SK-N-SH treated with all-trans-retinoic acid at 6 μM for 48 hours (cell line): ENCODE measurements around the gene GPR27.

ENCODE experiments used
- ATAC-seq: fragments of 200-7000 bp; cut with Tn5 transposase; 3 replicates; pipeline ENCODE4 v1.9.1; 2020; ENCODE audit warnings: mild to moderate bottlenecking, moderate library complexity
- ARNTL ChIP-seq: fragments of 450-650 bp; formaldehyde crosslinking; IDR thresholded peaks from 2 replicates; pipeline ENCODE4 v1.5.0; 2020; ENCODE audit warnings: low read depth, mild to moderate bottlenecking, moderate library complexity, borderline replicate concordance
- BACH2 ChIP-seq: fragments of 250-450 bp; sonication (Bioruptor Pico); IDR thresholded peaks from 2 replicates; pipeline ENCODE4 v1.9.0; 2021; ENCODE audit warnings: mild to moderate bottlenecking, borderline replicate concordance
- CREB5 ChIP-seq: fragments of 250-450 bp; sonication (Bioruptor Pico); IDR thresholded peaks from 2 replicates; pipeline ENCODE4 v1.5.1; 2020; ENCODE audit warnings: low read depth, mild to moderate bottlenecking, moderate library complexity
- CSDC2 ChIP-seq: fragments of 250-450 bp; sonication (Bioruptor Pico); IDR thresholded peaks from 2 replicates; pipeline ENCODE4 v1.5.0; 2020; ENCODE audit warnings: mild to moderate bottlenecking, moderate library complexity
- CSRNP3 ChIP-seq: fragments of 250-450 bp; sonication (Bioruptor Pico); IDR thresholded peaks from 2 replicates; pipeline ENCODE4 v1.5.1; 2021; ENCODE audit warnings: mild to moderate bottlenecking, moderate library complexity
- ESRRG ChIP-seq: fragments of 250-450 bp; sonication (Bioruptor Pico); IDR thresholded peaks from 2 replicates; pipeline ENCODE4 v1.6.1; 2021; ENCODE audit warnings: mild to moderate bottlenecking
- GLIS3 ChIP-seq: fragments of 250-450 bp; sonication (Bioruptor Pico); IDR thresholded peaks from 2 replicates; pipeline ENCODE4 v1.5.0; 2020; ENCODE audit warnings: mild to moderate bottlenecking, moderate library complexity
- ISL1 ChIP-seq: fragments of 250-450 bp; sonication (Bioruptor Pico); IDR thresholded peaks from 2 replicates; pipeline ENCODE4 v2.1.2; 2022; ENCODE audit warnings: mild to moderate bottlenecking, moderate library complexity
- PPARA ChIP-seq: fragments of 250-450 bp; sonication (Bioruptor Pico); IDR thresholded peaks from 2 replicates; pipeline ENCODE4 v1.5.0; 2020; ENCODE audit warnings: mild to moderate bottlenecking, borderline replicate concordance
- SNAI2 ChIP-seq: fragments of 250-450 bp; sonication (Bioruptor Pico); IDR thresholded peaks from 2 replicates; pipeline ENCODE4 v1.5.0; 2020; ENCODE audit warnings: mild to moderate bottlenecking, moderate library complexity
- TCF4 ChIP-seq: fragments of 250-450 bp; sonication (Bioruptor Pico); IDR thresholded peaks from 2 replicates; pipeline ENCODE4 v1.8.0; 2021; ENCODE audit warnings: mild to moderate bottlenecking, moderate library complexity, borderline replicate concordance
- TOX ChIP-seq: fragments of 250-450 bp; sonication (Bioruptor Pico); IDR thresholded peaks from 2 replicates; pipeline ENCODE4 v1.8.0; 2021; ENCODE audit warnings: mild to moderate bottlenecking, moderate library complexity, borderline replicate concordance
- TSHZ2 ChIP-seq: fragments of 250-450 bp; sonication (Bioruptor Pico); IDR thresholded peaks from 2 replicates; pipeline ENCODE4 v1.5.0; 2020; ENCODE audit warnings: mild to moderate bottlenecking, moderate library complexity
- ZC3H10 ChIP-seq: fragments of 250-450 bp; sonication (Bioruptor Pico); IDR thresholded peaks from 2 replicates; pipeline ENCODE4 v1.5.1; 2021; ENCODE audit warnings: mild to moderate bottlenecking, moderate library complexity
- ZFP3 ChIP-seq: fragments of 250-450 bp; sonication (Bioruptor Pico); IDR thresholded peaks from 2 replicates; pipeline ENCODE4 v1.5.0; 2020; ENCODE audit warnings: mild to moderate bottlenecking, moderate library complexity
- ZFP30 ChIP-seq: fragments of 450-650 bp; formaldehyde crosslinking; IDR thresholded peaks from 2 replicates; pipeline ENCODE4 v1.5.0; 2022; ENCODE audit warnings: mild to moderate bottlenecking, moderate library complexity
- ZNF565 ChIP-seq: fragments of 450-650 bp; formaldehyde crosslinking; conservative IDR thresholded peaks from 2 replicates; pipeline ENCODE4 v1.5.0; 2020; ENCODE audit warnings: low read depth, mild to moderate bottlenecking, moderate library complexity
- ZNF70 ChIP-seq: fragments of 450-650 bp; formaldehyde crosslinking; IDR thresholded peaks from 2 replicates; pipeline ENCODE4 v1.5.0; 2020; ENCODE audit warnings: mild to moderate bottlenecking, moderate library complexity
- ZNF8 ChIP-seq: fragments of 450-650 bp; formaldehyde crosslinking; IDR thresholded peaks from 2 replicates; pipeline ENCODE4 v1.5.0; 2020; ENCODE audit warnings: mild to moderate bottlenecking, moderate library complexity

The GPR27 gene

GRCh38 chr3:71759401-71759800 lies 5.7 kb downstream of the GPR27 start:
- TF ChIP-seq CSDC2 (CRISPR knock-in tag), result no peak
- no peak for TF ChIP-seq BACH2
- TF ChIP-seq ESRRG (CRISPR knock-in tag), result no peak
- no peak for ATAC-seq

GRCh38 chr3:71760140-71760539 lies 6.5 kb downstream of the GPR27 start:
- ATAC-seq, result no peak

GRCh38 chr3:71763426-71763825 lies 9.8 kb downstream of the GPR27 start:
- no peak for ATAC-seq
- TF ChIP-seq TOX, result no peak
- TF ChIP-seq ZNF565, result no peak
- no peak for TF ChIP-seq CREB5 (CRISPR knock-in tag)
- no peak for TF ChIP-seq ESRRG (CRISPR knock-in tag)
- no peak for TF ChIP-seq ZC3H10 (CRISPR knock-in tag)
- TF ChIP-seq CSDC2 (CRISPR knock-in tag), result no peak
- TF ChIP-seq ZNF8, result no peak
- no peak for TF ChIP-seq TSHZ2 (CRISPR knock-in tag)
- TF ChIP-seq ZFP3 (CRISPR knock-in tag), result no peak
- TF ChIP-seq ZNF70, result no peak
- no peak for TF ChIP-seq SNAI2 (CRISPR knock-in tag)
- no peak for TF ChIP-seq GLIS3 (CRISPR knock-in tag)
- no peak for TF ChIP-seq CSRNP3 (CRISPR knock-in tag)

More at GRCh38 chr3:71760140-71760539, 6.5 kb downstream of the GPR27 start:
- TF ChIP-seq ARNTL, result no peak
- no peak for TF ChIP-seq ZFP3 (CRISPR knock-in tag)
- TF ChIP-seq ZFP30 (CRISPR knock-in tag), result no peak
- TF ChIP-seq CSRNP3 (CRISPR knock-in tag), result no peak
- peak; percentile 90 for TF ChIP-seq ISL1 (CRISPR knock-in tag)
- TF ChIP-seq GLIS3 (CRISPR knock-in tag), result no peak
- TF ChIP-seq PPARA, result no peak
- no peak for TF ChIP-seq TOX
- TF ChIP-seq SNAI2 (CRISPR knock-in tag), result no peak
- TF ChIP-seq TCF4 (CRISPR knock-in tag), result peak; percentile 65
- peak; percentile 65; the same call in 1 of the 2 replicates for TF ChIP-seq TSHZ2 (CRISPR knock-in tag)
- TF ChIP-seq CREB5 (CRISPR knock-in tag), result 0 out of 2 replicates have a peak, but pooled peaks have one; percentile 51
- TF ChIP-seq, all 23 proteins: peak for 4
